NCI-H345 (cell line): ENCODE measurements around the gene ZNF532.
"Not testable (repeated sequence)": the region's sequence is repeated elsewhere in the genome, so short reads cannot be mapped to it uniquely, and the experiment has no call there.

Source experiments
- DNase-seq: peaks from one replicate; lab custom pipeline; 2025; lab: John Stamatoyannopoulos, UW

ZNF532 gene

GRCh38 chr18:58850786-58851469, 13.7 kb upstream of the ZNF532 start:
- no peak for DNase-seq

- DNase-seq = no peak
Measured at GRCh38 chr18:58851856-58852255, 12.8 kb upstream of the ZNF532 start.

- DNase-seq = no peak
Measured at GRCh38 chr18:58852629-58853028, 12.0 kb upstream of the ZNF532 start.

- no peak for DNase-seq
Measured at GRCh38 chr18:58853561-58853960, 11.1 kb upstream of the ZNF532 start.

- DNase-seq = not testable (repeated sequence)
Measured at GRCh38 chr18:58855521-58855920, 9.2 kb upstream of the ZNF532 start.

- no peak for DNase-seq
Measured at GRCh38 chr18:58856881-58857280, 7.8 kb upstream of the ZNF532 start.

GRCh38 chr18:58858591-58859468, 5.8 kb upstream of the ZNF532 start:
- no peak for DNase-seq

- DNase-seq = no peak
Measured at GRCh38 chr18:58859907-58860306, 4.8 kb upstream of the ZNF532 start.

- DNase-seq = no peak
Measured at GRCh38 chr18:58860747-58861231, 3.9 kb upstream of the ZNF532 start.

GRCh38 chr18:58861353-58861752, 3.3 kb upstream of the ZNF532 start:
- no peak for DNase-seq

- DNase-seq = peak; percentile 12
Measured at GRCh38 chr18:58861861-58862301, 2.8 kb upstream of the ZNF532 start.

- DNase-seq = no peak
Measured at GRCh38 chr18:58862356-58862755, 2.3 kb upstream of the ZNF532 start.

GRCh38 chr18:58862851-58863538, 1.7 kb upstream of the ZNF532 start:
- peak; percentile 58 for DNase-seq

- DNase-seq = peak; percentile 42
Measured at GRCh38 chr18:58863539-58864145, 1.0 kb upstream of the ZNF532 start.

GRCh38 chr18:58865033-58865590, 435 bp downstream of the ZNF532 start:
- no peak for DNase-seq

GRCh38 chr18:58865701-58866065, 1.0 kb downstream of the ZNF532 start:
- DNase-seq = no peak

GRCh38 chr18:58866066-58866772, 1.5 kb downstream of the ZNF532 start:
- DNase-seq = no peak

GRCh38 chr18:58866773-58867150, 2.1 kb downstream of the ZNF532 start:
- no peak for DNase-seq

- DNase-seq = no peak
Measured at GRCh38 chr18:58867281-58867961, 2.7 kb downstream of the ZNF532 start.

- no peak for DNase-seq
Measured at GRCh38 chr18:58868440-58868839, 3.8 kb downstream of the ZNF532 start.

GRCh38 chr18:58870130-58870529, 5.5 kb downstream of the ZNF532 start:
- DNase-seq = no peak
